GM12878 (cell line): Measurements from ENCODE around the gene AMZ2. TPM values are rescaled to one million over a fixed set of nuclear protein-coding genes. Genes with fewer than 3 reads are reported as not detected.

ENCODE experiments used
- ATAC-seq: fragments of 200-7000 bp; cut with Tn5 transposase; 3 replicates; pipeline ENCODE4 v1.9.1; 2020; ENCODE audit warnings: mild to moderate bottlenecking, moderate library complexity
- BruUV-seq: library from RNA; stranded (reverse); fragments of 400-500 nt; replicated peaks from 2 replicates; lab custom pipeline; 2021; lab: Mats Ljungman, UMichigan
- CTCF ChIA-PET: fragments of 300-600 bp; sonication (Branson Sonifier 250); formaldehyde crosslinking; extraction: SDS; loops from one replicate; lab custom pipeline; 2021; ENCODE audit warnings: inconsistent platforms; lab: Yijun Ruan, JAX
- POLR2A ChIA-PET: fragments of 350-600 bp; formaldehyde crosslinking; extraction: SDS; loops from one replicate; lab custom pipeline; 2021; ENCODE audit warnings: inconsistent platforms; lab: Charles Lee
- RAD21 ChIA-PET: fragments of 300-600 bp; sonication (Branson Sonifier 250); formaldehyde crosslinking; loops from one replicate; lab custom pipeline; 2023; ENCODE audit warnings: antibody characterized with exemption; ENCODE audit not compliant: unreplicated experiment; lab: Charles Lee
- SMC1A ChIA-PET: fragments of 300-600 bp; sonication (Branson Sonifier 250); formaldehyde crosslinking; loops from one replicate; lab custom pipeline; 2023; ENCODE audit not compliant: unreplicated experiment, uncharacterized antibody; lab: Charles Lee
- DNase-seq: peaks from one replicate; pipeline ENCODE4 v3.0.0-alpha.2; 2011; ENCODE audit warnings: low read depth, low spot score
- FAIRE-seq: peaks from 3 replicates; lab custom pipeline; 2011; peaks lifted over from hg19 to GRCh38; lab: Jason Lieb, UNC
- H2AFZ ChIP-seq: 2 replicates; pipeline ENCODE4 v1.6.0; 2011; ENCODE audit warnings: low read depth, low read length, control low read depth; ENCODE audit not compliant: control insufficient read depth
- H3K27ac ChIP-seq: 2 replicates; pipeline ENCODE4 v1.5.1; 2011; ENCODE audit warnings: control low read depth; ENCODE audit not compliant: control insufficient read depth, insufficient read depth
- H3K27me3 ChIP-seq, 2 experiments: replicated peaks in 1 of 2; 2 replicates each; pipeline versions ENCODE4 v1.6.0 to v1.6.1; 2011; ENCODE audit warnings: low read length in 1 of 2; ENCODE audit not compliant: control insufficient read depth in 2 of 2, insufficient read depth in 2 of 2
- H3K36me3 ChIP-seq, 2 experiments: 2 replicates each; pipeline ENCODE4 v1.5.1; 2011; ENCODE audit warnings: low read length in 1 of 2; ENCODE audit not compliant: control insufficient read depth in 2 of 2, insufficient read depth in 2 of 2
- H3K4me1 ChIP-seq: 2 replicates; pipeline ENCODE4 v1.6.1; 2011; ENCODE audit warnings: mild to moderate bottlenecking, low read length, moderate library complexity, mixed read lengths; ENCODE audit not compliant: control insufficient read depth, insufficient read depth
- H3K4me2 ChIP-seq: 2 replicates; pipeline ENCODE4 v1.6.0; 2011; ENCODE audit warnings: control low read depth; ENCODE audit not compliant: control insufficient read depth, insufficient read depth
- H3K4me3 ChIP-seq: fragments of 200-600 bp; sonication (generic); 2 replicates; pipeline ENCODE4 v1.5.1; 2016
- H3K79me2 ChIP-seq: 2 replicates; pipeline ENCODE4 v1.6.0; 2011; ENCODE audit warnings: low read length; ENCODE audit not compliant: control insufficient read depth, insufficient read depth
- H3K9ac ChIP-seq: 2 replicates; pipeline ENCODE4 v1.8.0; 2011; ENCODE audit warnings: low read length, control low read depth, mixed read lengths; ENCODE audit not compliant: control insufficient read depth, insufficient read depth
- H3K9me3 ChIP-seq: replicated peaks from 3 replicates; pipeline ENCODE4 v1.5.1; 2011; ENCODE audit warnings: mild to moderate bottlenecking, low read length; ENCODE audit not compliant: control insufficient read depth, insufficient read depth
- H4K20me1 ChIP-seq: 2 replicates; pipeline ENCODE4 v1.6.0; 2011; ENCODE audit not compliant: control insufficient read depth, insufficient read depth
- ATF3 ChIP-seq: IDR thresholded peaks from 2 replicates; pipeline ENCODE4 v1.6.1; 2011; ENCODE audit warnings: low read depth, mild to moderate bottlenecking, low read length, moderate library complexity, borderline replicate concordance; ENCODE audit errors: extremely low read depth
- CUX1 ChIP-seq: IDR thresholded peaks from 2 replicates; pipeline ENCODE4 v1.6.1; 2012; ENCODE audit warnings: improper control_type of control experiment, low read depth, low read length; ENCODE audit not compliant: insufficient replicate concordance
- E4F1 ChIP-seq: fragments of 450-650 bp; IDR thresholded peaks from 2 replicates; pipeline ENCODE4 v1.6.1; 2018; ENCODE audit warnings: borderline replicate concordance, mild to moderate bottlenecking; ENCODE audit not compliant: partially characterized antibody
- ETV6 ChIP-seq, 2 experiments: fragments of 450-650 bp in 1 of 2; IDR thresholded peaks in 1 of 2; conservative IDR thresholded peaks in 1 of 2; 2 replicates each; pipeline ENCODE4 v1.6.1; 2014; ENCODE audit warnings: antibody characterized with exemption in 1 of 2, borderline replicate concordance in 1 of 2, low read depth in 1 of 2, mild to moderate bottlenecking in 1 of 2, moderate library complexity in 1 of 2
- IKZF2 ChIP-seq, 2 experiments: fragments of 450-650 bp; IDR thresholded peaks; 2 replicates each; pipeline ENCODE4 v1.6.1; 2017; ENCODE audit warnings: mild to moderate bottlenecking in 2 of 2, moderate library complexity in 2 of 2
- KLF5 ChIP-seq: fragments of 450-650 bp; IDR thresholded peaks from 2 replicates; pipeline ENCODE4 v1.6.1; 2014; ENCODE audit warnings: mild to moderate bottlenecking; ENCODE audit not compliant: partially characterized antibody
- LARP7 ChIP-seq: fragments of 450-650 bp; IDR thresholded peaks from 2 replicates; pipeline ENCODE4 v1.6.1; 2017; ENCODE audit warnings: mild to moderate bottlenecking
- MTA2 ChIP-seq: fragments of 450-650 bp; IDR thresholded peaks from 2 replicates; pipeline ENCODE4 v1.6.1; 2016; ENCODE audit warnings: low read depth, mild to moderate bottlenecking, moderate library complexity
- NBN ChIP-seq: fragments of 450-650 bp; IDR thresholded peaks from 2 replicates; pipeline ENCODE4 v1.6.1; 2016
- RELA ChIP-seq: fragments of 450-650 bp; IDR thresholded peaks from 2 replicates; pipeline ENCODE4 v1.8.0; 2014; ENCODE audit warnings: borderline replicate concordance; ENCODE audit not compliant: partially characterized antibody
- SIN3A ChIP-seq: IDR thresholded peaks from 2 replicates; pipeline ENCODE4 v1.6.1; 2012; ENCODE audit warnings: low read depth, low read length, improper control_type of control experiment
- SMAD1 ChIP-seq: fragments of 450-650 bp; IDR thresholded peaks from 2 replicates; pipeline ENCODE4 v1.6.1; 2018; ENCODE audit warnings: mild to moderate bottlenecking, low read depth; ENCODE audit not compliant: partially characterized antibody
- SMARCA5 ChIP-seq: fragments of 450-650 bp; IDR thresholded peaks from 2 replicates; pipeline ENCODE4 v1.6.1; 2017; ENCODE audit warnings: mild to moderate bottlenecking
- SREBF1 ChIP-seq: IDR thresholded peaks from 2 replicates; pipeline ENCODE4 v1.6.1; 2012; ENCODE audit warnings: mild to moderate bottlenecking, low read length
- SRF ChIP-seq, 2 experiments: IDR thresholded peaks; 2 replicates each; pipeline ENCODE4 v1.6.1; 2011; ENCODE audit warnings: low read depth in 2 of 2, low read length in 2 of 2, mild to moderate bottlenecking in 1 of 2, moderate library complexity in 1 of 2
- WGBS: methylation state at CpG from one replicate; pipeline ENCODE4 v1.1.6; 2016; ENCODE audit warnings: low lambda C conversion rate; ENCODE audit not compliant: insufficient replicate concordance, insufficient coverage; ENCODE audit errors: missing lambda C conversion rate; 5-methylcytosine and 5-hydroxymethylcytosine counted together
- in situ Hi-C: fragments of 300-500 bp; cut with MboI; formaldehyde crosslinking; loops from 9 replicates; pipeline ENCODE4 v1.14.3; 2018; ENCODE audit warnings: mixed read lengths
- intact Hi-C: fragments of 100-400 bp; cut with micrococcal nuclease; formaldehyde crosslinking; loops from one replicate; pipeline ENCODE4 v1.14.2; 2022; ENCODE audit not compliant: unreplicated experiment
- polyA plus RNA-seq, 11 experiments: library from polyadenylated mRNA; depleted of rRNA in 4 of 11; unstranded in 6 of 11; stranded (reverse) in 5 of 11; fragments of >200 nt; fragmentation: Nextera tagmentation in 4 of 11; fragmentation: Illumina TruSeq in 1 of 11; extraction: Ambion mirVana in 4 of 11; extraction: Trizol in 1 of 11; gene quantifications; 1 replicate in 1 of 11; 2 replicates in 10 of 11; pipeline versions ENCODE4 v1.2.1 to v1.2.3, GENCODE V29; 2011 to 2016; ENCODE audit warnings: inconsistent platforms in 2 of 11, missing spikeins in 2 of 11, low read depth in 1 of 11
- total RNA-seq, 4 experiments: library from RNA; depleted of rRNA in 3 of 4; stranded (reverse); fragments of >200 nt in 3 of 4; fragmentation: Illumina TruSeq in 1 of 4; extraction: Trizol in 1 of 4; gene quantifications; 2 replicates each; pipeline versions ENCODE4 v1.2.1 to v1.2.3, GENCODE V29; 2013 to 2021

The AMZ2 gene
- total and polyA plus RNA-seq, 10 of the 15 experiments (the other 5 are each of a cell fraction or from before 2014, with no cell fraction given) = 79.1 to 189 (median 126) TPM

GRCh38 chr17:68221786-68222185 is 26.1 kb upstream of the AMZ2 start:
- SMC1A ChIA-PET = interaction anchor here (0.9 kb wide), 1 partner anchor 11 kb away, joined by 3 read pairs; no protein-coding TSS in a partner anchor
- CTCF ChIA-PET = interaction anchor here (0.9 kb wide), 1 partner anchor 16 kb away, joined by 4 read pairs; no protein-coding TSS in a partner anchor
- H3K27ac ChIP-seq = no peak overlapping the region
- RAD21 ChIA-PET = no interaction called here
- ATAC-seq = no peak
- H3K79me2 ChIP-seq = no peaks in the 10 kb centered on the region
- H3K9ac ChIP-seq = no peak overlapping the region
- BruUV-seq = no TSS peak
- H3K4me1 ChIP-seq = peaks cover 6% of the 10 kb centered on the region
- H3K27me3 ChIP-seq = no peaks in the 10 kb centered on the region
- H3K9me3 ChIP-seq = no peaks in the 10 kb centered on the region
- H4K20me1 ChIP-seq = no peaks in the 10 kb centered on the region
- no peak for DNase-seq
- POLR2A ChIA-PET = interaction anchor here (0.6 to 1.3 kb wide), 2 partner anchors 8 to 43 kb away, joined by 3 to 4 read pairs; no protein-coding TSS in a partner anchor
- WGBS = 100% methylated on average over 4 of the region's 4 CpGs
- no peak overlapping the region for H3K4me2 ChIP-seq
- no peak for FAIRE-seq
- H3K36me3 ChIP-seq = no peaks in the 10 kb centered on the region
- no peak overlapping the region for H3K4me3 ChIP-seq
- intact Hi-C loops (no loop called here), in situ Hi-C loops (no loop called here)
- no peak overlapping the region for H2AFZ ChIP-seq
- TF ChIP-seq ETV6 (conservative IDR thresholded peaks at IDR 0.05 in 1 of 2, IDR thresholded peaks at IDR 0.05 in 1 of 2; ENCODE audit: borderline replicate concordance in 1 of 2, low read depth in 1 of 2) (no peak), KLF5 (no peak), SMARCA5 (no peak), IKZF2 (IDR thresholded peaks at IDR 0.05) (no peak), MTA2 (no peak), SRF (IDR thresholded peaks at IDR 0.05; ENCODE audit: low read depth in 2 of 2, low read length in 2 of 2) (no peak), SIN3A (no peak), NBN (no peak), SMAD1 (no peak), E4F1 (no peak), CUX1 (no peak), RELA (no peak), LARP7 (no peak), ATF3 (no peak), SREBF1 (no peak)
